ENCODE results near the gene FOXI3. TPM values are rescaled to one million over a fixed set of nuclear protein-coding genes. Genes with fewer than 3 reads are reported as not detected.

The FOXI3 gene
- total RNA-seq, 4 donors from 2014 or later = not detected

- Histone ChIP-seq H3K27me3 (no peaks in the 10 kb centered on the region), H3K4me3 (replicated peaks in 1 of 3) (no peak overlapping the region), H3K27ac (no peak overlapping the region), H3K4me1 (no peaks in the 10 kb centered on the region), H3K36me3 (no peaks in the 10 kb centered on the region), H3K9me3 (no peaks in the 10 kb centered on the region)
- WGBS, 2 donors = 83 to 86% methylated on average over 2 of the region's 2 CpGs
- no peak for DNase-seq
- intact Hi-C loops (cut with DNase I) = no loop called here
- TF ChIP-seq CTCF (IDR thresholded peaks at IDR 0.05) (no peak), POLR2A (IDR thresholded peaks at IDR 0.05) (no peak)
These were observed 36.7 kb upstream of the FOXI3 start for GRCh38 chr2:88489181-88489580.

GRCh38 chr2:88483200-88483599 is 30.7 kb upstream of the FOXI3 start:
- H3K27ac ChIP-seq = no peak overlapping the region
- H3K27me3 ChIP-seq = no peaks in the 10 kb centered on the region
- WGBS, 2 donors = 68 to 83% methylated on average over 3 of the region's 3 CpGs
- H3K36me3 ChIP-seq = no peaks in the 10 kb centered on the region
- intact Hi-C loops (cut with DNase I) = no loop called here
- H3K9me3 ChIP-seq = no peaks in the 10 kb centered on the region
- no peak overlapping the region for H3K4me3 ChIP-seq (replicated peaks in 1 of 3)
- DNase-seq = no peak
- no peaks in the 10 kb centered on the region for H3K4me1 ChIP-seq
- TF ChIP-seq POLR2A (IDR thresholded peaks at IDR 0.05) = no peak
- no peak for TF ChIP-seq CTCF (IDR thresholded peaks at IDR 0.05)

GRCh38 chr2:88481691-88482336 is 29.3 kb upstream of the FOXI3 start:
- no peak overlapping the region for H3K4me3 ChIP-seq (replicated peaks in 1 of 3)
- intact Hi-C loops (cut with DNase I) = no loop called here
- no peak for TF ChIP-seq POLR2A (IDR thresholded peaks at IDR 0.05)
- no peak for TF ChIP-seq CTCF (IDR thresholded peaks at IDR 0.05)

GRCh38 chr2:88472811-88473210 is 20.3 kb upstream of the FOXI3 start:
- Histone ChIP-seq H3K36me3 (no peaks in the 10 kb centered on the region), H3K4me3 (replicated peaks in 1 of 3) (no peak overlapping the region), H3K27ac (no peak overlapping the region), H3K4me1 (no peaks in the 10 kb centered on the region), H3K9me3 (no peaks in the 10 kb centered on the region), H3K27me3 (no peaks in the 10 kb centered on the region)
- no peak for TF ChIP-seq CTCF (IDR thresholded peaks at IDR 0.05)
- TF ChIP-seq POLR2A (IDR thresholded peaks at IDR 0.05) = no peak
- WGBS, 2 donors = 96 to 98% methylated on average over 7 of the region's 7 CpGs
- intact Hi-C loops (cut with DNase I) = no loop called here
- no peak for DNase-seq

More at GRCh38 chr2:88481691-88482336, 29.3 kb upstream of the FOXI3 start:
- DNase-seq = no peak
- Histone ChIP-seq H3K36me3 (no peaks in the 10 kb centered on the region), H3K27me3 (no peaks in the 10 kb centered on the region), H3K4me1 (no peaks in the 10 kb centered on the region), H3K27ac (no peak overlapping the region), H3K9me3 (no peaks in the 10 kb centered on the region)
- 27 to 41% methylated on average over 8 of the region's 8 CpGs for WGBS, 2 donors

- H3K4me1 ChIP-seq = no peaks in the 10 kb centered on the region
- H3K4me3 ChIP-seq (replicated peaks in 1 of 3) = no peak overlapping the region
- TF ChIP-seq POLR2A (IDR thresholded peaks at IDR 0.05) (no peak), CTCF (IDR thresholded peaks at IDR 0.05) (no peak)
- no peak overlapping the region for H3K27ac ChIP-seq
- WGBS, 2 donors = 50 to 51% methylated on average over 11 of the region's 11 CpGs
- H3K9me3 ChIP-seq = no peaks in the 10 kb centered on the region
- no peaks in the 10 kb centered on the region for H3K36me3 ChIP-seq
- DNase-seq = no peak
- H3K27me3 ChIP-seq = no peaks in the 10 kb centered on the region
- intact Hi-C loops (cut with DNase I) = no loop called here
These were observed 18.8 kb upstream of the FOXI3 start for GRCh38 chr2:88471083-88471942.
